ENCODE results near the gene CARD19.

Gene CARD19

DNA sequence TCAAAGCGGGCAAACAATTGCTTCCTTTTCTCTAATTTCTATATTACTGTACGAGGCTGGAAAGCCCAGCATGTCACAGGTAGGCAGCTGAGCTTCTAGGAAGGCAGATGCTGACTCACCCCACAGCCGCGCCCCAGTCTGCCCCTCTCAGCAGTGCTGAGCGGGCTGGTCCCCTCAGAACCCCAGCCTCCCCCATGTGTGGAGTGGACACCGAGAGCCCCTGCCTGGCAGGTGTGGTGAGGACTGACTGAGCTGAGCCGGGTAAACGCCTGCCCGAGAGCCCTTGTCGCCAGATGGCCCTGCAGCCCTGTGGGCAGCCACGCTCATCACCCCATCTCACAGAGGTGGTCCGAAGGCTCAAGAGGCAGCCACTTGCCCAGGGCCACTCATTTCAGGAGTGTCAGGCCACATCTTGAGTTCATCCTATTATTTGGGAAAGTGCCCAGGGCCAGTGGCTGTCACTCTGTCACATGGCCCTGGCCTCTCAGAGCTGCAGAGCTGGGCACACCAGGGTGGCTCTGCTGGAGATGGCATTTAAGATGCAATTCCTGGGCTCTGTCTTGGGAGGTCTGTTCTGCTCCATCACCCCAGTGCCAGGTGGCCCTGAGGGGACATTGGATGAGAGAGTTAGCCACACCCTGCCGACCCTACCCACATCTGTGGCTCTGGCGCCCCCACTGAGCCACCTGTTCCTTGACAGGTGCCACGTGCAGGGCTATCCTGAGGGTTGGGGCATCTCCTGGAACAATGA, 12.4 kb downstream of the CARD19 start:
- ChIA-PET CTCF (interaction anchor here (0.5 to 2.3 kb wide), 28 partner anchors 10 to 670 kb away, joined by 3 to 22 read pairs (median 4); partner anchors contain the start of gene NINJ1), POLR2A (ENCODE audit: low non-redundant PET) (interaction anchor here (0.9 kb wide), 1 partner anchor 197 kb away, joined by 3 read pairs; no protein-coding TSS in a partner anchor)
- peak overlapping the region; percentile 68 for H3K27ac ChIP-seq
- no peak for DNase-seq (ENCODE audit: low spot score)
- TF ChIP-seq, protein P1, sequence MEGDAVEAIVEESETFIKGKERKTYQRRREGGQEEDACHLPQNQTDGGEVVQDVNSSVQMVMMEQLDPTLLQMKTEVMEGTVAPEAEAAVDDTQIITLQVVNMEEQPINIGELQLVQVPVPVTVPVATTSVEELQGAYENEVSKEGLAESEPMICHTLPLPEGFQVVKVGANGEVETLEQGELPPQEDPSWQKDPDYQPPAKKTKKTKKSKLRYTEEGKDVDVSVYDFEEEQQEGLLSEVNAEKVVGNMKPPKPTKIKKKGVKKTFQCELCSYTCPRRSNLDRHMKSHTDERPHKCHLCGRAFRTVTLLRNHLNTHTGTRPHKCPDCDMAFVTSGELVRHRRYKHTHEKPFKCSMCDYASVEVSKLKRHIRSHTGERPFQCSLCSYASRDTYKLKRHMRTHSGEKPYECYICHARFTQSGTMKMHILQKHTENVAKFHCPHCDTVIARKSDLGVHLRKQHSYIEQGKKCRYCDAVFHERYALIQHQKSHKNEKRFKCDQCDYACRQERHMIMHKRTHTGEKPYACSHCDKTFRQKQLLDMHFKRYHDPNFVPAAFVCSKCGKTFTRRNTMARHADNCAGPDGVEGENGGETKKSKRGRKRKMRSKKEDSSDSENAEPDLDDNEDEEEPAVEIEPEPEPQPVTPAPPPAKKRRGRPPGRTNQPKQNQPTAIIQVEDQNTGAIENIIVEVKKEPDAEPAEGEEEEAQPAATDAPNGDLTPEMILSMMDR (conservative IDR thresholded peaks at IDR 0.05; ENCODE audit: low read depth), result no peak

DNA sequence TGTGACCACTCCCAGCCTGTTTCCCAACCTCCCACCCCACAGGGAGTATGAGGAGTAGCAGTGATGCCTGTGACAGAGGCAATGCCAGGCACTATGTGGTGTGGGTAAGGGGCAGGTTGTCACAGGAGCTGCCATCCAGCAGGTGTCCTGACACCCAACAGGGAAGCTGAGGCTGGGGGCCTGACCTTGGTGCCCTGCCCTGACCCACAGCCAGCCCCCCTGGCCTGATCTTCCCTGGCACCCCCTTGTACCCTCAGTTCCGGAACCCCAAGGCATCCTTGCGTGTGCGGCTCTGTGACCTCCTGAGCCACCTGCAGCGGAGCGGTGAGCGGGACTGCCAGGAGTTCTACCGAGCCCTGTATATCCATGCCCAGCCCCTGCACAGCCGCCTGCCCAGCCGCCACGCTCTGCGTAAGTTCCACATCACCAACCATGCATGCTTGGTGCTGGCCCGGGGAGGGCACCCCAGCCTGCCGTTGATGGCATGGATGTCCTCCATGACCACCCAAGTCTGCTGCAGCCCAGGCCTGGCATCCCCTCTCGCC, 14.4 kb downstream of the CARD19 start:
- CTCF ChIA-PET, result interaction anchor here (0.6 to 2.3 kb wide), 9 partner anchors 9 to 197 kb away, joined by 3 to 21 read pairs (median 3); partner anchors contain the start of gene NINJ1
- H3K27ac ChIP-seq, result peak overlapping the region; percentile 68
- no peak for DNase-seq (ENCODE audit: low spot score)
- POLR2A ChIA-PET (ENCODE audit: low non-redundant PET), result no interaction called here
- TF ChIP-seq, protein P1 (conservative IDR thresholded peaks at IDR 0.05; ENCODE audit: low read depth), result no peak

DNA sequence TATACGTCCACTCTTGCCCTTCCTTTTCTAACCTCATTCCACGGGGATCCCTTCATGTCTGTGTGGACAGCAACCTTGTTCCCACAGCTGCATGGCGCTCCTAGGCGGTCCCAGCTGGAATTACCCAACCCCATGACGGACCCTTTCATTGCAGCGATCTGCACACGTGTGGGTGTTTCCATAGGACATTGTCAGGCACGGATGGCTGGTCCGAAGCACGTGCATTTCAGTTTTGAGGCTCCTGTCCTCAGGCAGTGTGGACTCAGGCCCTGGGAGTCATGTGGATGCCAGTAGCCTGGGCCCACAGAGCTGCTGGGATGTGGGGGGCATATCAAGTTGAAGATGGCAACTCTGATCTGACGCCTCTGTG, 15.0 kb downstream of the CARD19 start:
- TF ChIP-seq, protein P1 (conservative IDR thresholded peaks at IDR 0.05; ENCODE audit: low read depth), result no peak
- H3K27ac ChIP-seq, result peak overlapping the region; percentile 68
- ChIA-PET POLR2A (ENCODE audit: low non-redundant PET) (no interaction called here), CTCF (interaction anchor here (0.6 to 1.0 kb wide), 4 partner anchors 9 to 194 kb away, joined by 3 read pairs; no protein-coding TSS in a partner anchor)
- no peak for DNase-seq (ENCODE audit: low spot score)

DNA sequence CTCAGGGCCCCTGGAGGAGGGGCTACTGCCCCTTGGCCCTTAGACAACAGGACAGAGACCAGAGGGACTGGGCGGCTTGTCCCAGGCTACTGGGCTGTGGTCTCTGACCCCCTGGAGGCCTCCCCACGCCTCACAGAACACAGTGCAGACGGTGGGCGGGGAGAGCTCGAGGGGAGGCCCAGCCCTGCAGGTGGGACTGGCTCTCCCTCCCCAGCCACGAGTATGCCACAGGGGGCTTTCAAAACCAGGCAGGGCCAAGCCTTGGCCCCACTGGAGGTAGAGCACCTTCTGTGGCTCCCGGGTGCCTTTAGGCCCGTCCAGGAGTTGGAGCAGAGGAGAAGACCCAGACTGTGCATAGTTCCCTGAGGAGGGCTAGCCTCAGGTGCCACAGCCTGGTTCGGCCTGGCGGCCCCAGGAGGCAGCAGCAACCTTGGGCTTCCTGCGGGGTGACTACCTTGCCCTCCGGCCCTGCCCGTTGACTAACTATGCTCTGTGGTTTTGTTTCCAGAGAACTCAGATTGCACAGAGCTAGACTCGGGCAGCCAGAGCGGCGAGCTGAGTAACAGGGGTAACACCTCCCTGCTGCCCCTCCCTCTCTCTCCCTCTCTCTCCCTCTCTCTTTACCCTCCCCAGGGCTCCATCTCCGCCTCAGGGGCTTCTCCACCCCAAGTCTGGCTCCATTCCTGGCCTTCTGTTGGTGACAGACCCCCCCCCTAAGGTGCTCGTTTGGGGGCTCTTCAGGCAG, 15.5 kb downstream of the CARD19 start:
- CTCF ChIA-PET, result interaction anchor here (0.6 to 1.0 kb wide), 4 partner anchors 8 to 220 kb away, joined by 3 read pairs; no protein-coding TSS in a partner anchor
- POLR2A ChIA-PET (ENCODE audit: low non-redundant PET), result interaction anchor here (0.5 to 1.0 kb wide), 2 partner anchors 22 to 38 kb away, joined by 3 read pairs; partner anchors contain the start of gene NINJ1
- peak overlapping the region; percentile 68 for H3K27ac ChIP-seq
- DNase-seq (ENCODE audit: low spot score), result peak; percentile 89
- TF ChIP-seq, protein P1 (conservative IDR thresholded peaks at IDR 0.05; ENCODE audit: low read depth), result no peak

DNA sequence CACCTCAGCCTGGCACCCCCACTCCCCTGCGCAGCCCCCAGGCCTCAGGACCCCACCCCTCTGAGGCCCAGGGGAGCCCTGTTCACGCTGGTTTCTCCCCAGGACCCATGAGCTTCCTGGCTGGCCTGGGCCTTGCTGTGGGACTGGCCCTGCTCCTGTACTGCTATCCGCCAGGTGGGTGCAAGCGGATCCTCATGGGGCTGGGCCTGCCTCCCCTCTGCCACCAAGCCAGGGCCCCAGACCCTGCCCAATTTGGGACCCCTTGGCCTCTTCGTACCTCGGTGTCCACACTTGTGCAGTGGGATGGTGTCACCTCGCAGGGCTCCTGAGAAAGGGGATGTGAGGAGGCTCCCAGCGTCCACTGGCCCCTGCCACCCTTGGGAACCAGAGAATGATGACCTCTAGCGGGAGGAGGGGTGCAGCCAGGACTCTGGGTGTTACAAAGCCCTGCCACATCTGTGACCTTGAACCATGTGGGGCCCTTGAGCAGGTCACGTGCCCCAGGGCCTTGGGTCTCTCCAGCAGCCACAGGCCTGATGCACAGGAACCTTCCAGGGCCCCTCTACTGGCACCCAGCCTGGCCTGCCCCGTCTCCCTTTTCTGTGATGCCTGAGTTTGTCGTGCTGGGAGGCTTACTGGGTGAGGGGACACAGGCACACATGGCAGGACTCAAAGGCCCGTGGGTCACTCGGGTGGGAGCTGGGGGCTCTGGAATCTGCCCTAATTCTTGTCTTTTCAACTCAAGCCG, 16.3 kb downstream of the CARD19 start:
- POLR2A ChIA-PET (ENCODE audit: low non-redundant PET), result interaction anchor here (1.0 kb wide), 1 partner anchor 21 kb away, joined by 3 read pairs; the partner anchor contains the start of gene NINJ1
- no peak for DNase-seq (ENCODE audit: low spot score)
- H3K27ac ChIP-seq, result peak overlapping the region; percentile 68
- CTCF ChIA-PET, result interaction anchor here (0.5 to 1.0 kb wide), 2 partner anchors 14 to 193 kb away, joined by 3 to 4 read pairs; no protein-coding TSS in a partner anchor
- TF ChIP-seq, protein P1 (conservative IDR thresholded peaks at IDR 0.05; ENCODE audit: low read depth), result no peak
